HT1080 (cell line): ENCODE data around the gene MYO1E. TPM values are rescaled to one million over a fixed set of nuclear protein-coding genes. Genes with fewer than 3 reads are reported as not detected.

Experiments used
- DNase-seq: peaks from one replicate; pipeline ENCODE4 v3.0.0-alpha.2; 2015; ENCODE audit warnings: low read depth
- total RNA-seq: library from RNA; depleted of rRNA; stranded (reverse); fragments of >200 nt; shearing (Covaris generic); gene quantifications from 2 replicates; pipeline ENCODE4 v1.2.3, GENCODE V29; 2014

Gene MYO1E
- total RNA-seq, 1 experiment from 2014 or later: 20.2 TPM

- DNase-seq: peak; percentile 82
These were observed 104.4 kb downstream of the MYO1E start for GRCh38 chr15:59268168-59268851.

- DNase-seq: no peak
These were observed 106.6 kb downstream of the MYO1E start for GRCh38 chr15:59266028-59266427.

GRCh38 chr15:59262316-59262715, 110.4 kb downstream of the MYO1E start:
- no peak for DNase-seq

- no peak for DNase-seq
These were observed 112.6 kb downstream of the MYO1E start for GRCh38 chr15:59260090-59260489.

- no peak for DNase-seq
These were observed 113.3 kb downstream of the MYO1E start for GRCh38 chr15:59259137-59259943.

GRCh38 chr15:59258317-59258716, 114.4 kb downstream of the MYO1E start:
- no peak for DNase-seq

- DNase-seq: no peak
These were observed 115.5 kb downstream of the MYO1E start for GRCh38 chr15:59257140-59257539.

GRCh38 chr15:59256482-59256881, 116.2 kb downstream of the MYO1E start:
- no peak for DNase-seq

GRCh38 chr15:59255680-59256336, 116.9 kb downstream of the MYO1E start:
- no peak for DNase-seq

- no peak for DNase-seq
These were observed 120.5 kb downstream of the MYO1E start for GRCh38 chr15:59252137-59252536.

GRCh38 chr15:59251001-59251845, 121.4 kb downstream of the MYO1E start:
- DNase-seq: no peak

GRCh38 chr15:59250249-59250648, 122.4 kb downstream of the MYO1E start:
- DNase-seq: no peak

GRCh38 chr15:59249816-59250215, 122.9 kb downstream of the MYO1E start:
- no peak for DNase-seq

GRCh38 chr15:59247364-59247763, 125.3 kb downstream of the MYO1E start:
- DNase-seq: peak; percentile 66

GRCh38 chr15:59245559-59245958, 127.1 kb downstream of the MYO1E start:
- DNase-seq: no peak

- DNase-seq: no peak
These were observed 128.3 kb downstream of the MYO1E start for GRCh38 chr15:59244337-59244736.

GRCh38 chr15:59243622-59244021, 129.0 kb downstream of the MYO1E start:
- no peak for DNase-seq

- peak; percentile 32 for DNase-seq
These were observed 130.0 kb downstream of the MYO1E start for GRCh38 chr15:59242649-59243048.

GRCh38 chr15:59240036-59240435, 132.6 kb downstream of the MYO1E start:
- no peak for DNase-seq

GRCh38 chr15:59237924-59238331, 134.7 kb downstream of the MYO1E start:
- no peak for DNase-seq

GRCh38 chr15:59237119-59237855, 135.4 kb downstream of the MYO1E start:
- DNase-seq: peak; percentile 48
